TTC549 (cell line): ENCODE results near the gene IGDCC3.

Experiments used
- FAIRE-seq: peaks from 2 replicates; lab custom pipeline; 2012; peaks lifted over from hg19 to GRCh38; lab: Jason Lieb, UNC

IGDCC3 gene

DNA sequence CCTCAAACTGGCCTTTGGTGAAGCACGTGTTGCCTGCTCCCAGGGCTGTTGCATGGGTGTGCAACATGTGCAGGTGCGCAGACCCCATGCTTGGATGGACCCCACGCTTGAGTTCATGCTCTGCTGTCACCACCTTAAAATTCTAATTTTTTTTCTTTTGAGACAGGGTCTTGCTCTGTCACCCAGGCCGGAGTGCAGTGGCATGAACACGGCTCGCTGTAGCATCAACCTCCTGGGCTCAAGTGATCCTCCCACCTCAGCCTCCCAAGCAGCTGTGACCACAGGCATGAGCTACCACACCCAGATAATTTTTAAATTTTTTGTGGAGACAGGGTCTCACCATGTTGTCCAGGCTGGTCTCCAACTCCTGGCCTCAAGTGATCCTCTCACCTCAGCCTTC lies 9.1 kb upstream of the IGDCC3 start:
- FAIRE-seq, result no peak

DNA sequence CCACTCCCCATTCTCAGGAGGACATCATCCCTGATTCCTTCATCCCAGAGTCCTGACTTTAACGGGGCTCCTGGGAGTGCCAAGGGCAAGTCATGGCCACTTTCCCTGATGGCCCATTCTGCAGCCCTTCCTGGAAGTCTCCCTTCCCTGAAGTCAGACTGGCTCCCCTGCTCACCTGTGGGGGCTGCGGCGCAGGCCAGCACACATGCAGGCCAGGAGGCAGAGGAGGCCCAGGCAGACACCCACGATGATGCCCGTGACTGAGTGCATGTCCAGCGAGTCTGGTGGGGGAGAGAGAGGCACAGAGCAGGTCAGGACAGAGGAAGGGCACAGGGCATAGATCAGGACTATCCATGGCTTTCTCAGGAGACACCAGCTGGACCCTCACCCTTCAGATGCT lies 8.6 kb upstream of the IGDCC3 start:
- no peak for FAIRE-seq

DNA sequence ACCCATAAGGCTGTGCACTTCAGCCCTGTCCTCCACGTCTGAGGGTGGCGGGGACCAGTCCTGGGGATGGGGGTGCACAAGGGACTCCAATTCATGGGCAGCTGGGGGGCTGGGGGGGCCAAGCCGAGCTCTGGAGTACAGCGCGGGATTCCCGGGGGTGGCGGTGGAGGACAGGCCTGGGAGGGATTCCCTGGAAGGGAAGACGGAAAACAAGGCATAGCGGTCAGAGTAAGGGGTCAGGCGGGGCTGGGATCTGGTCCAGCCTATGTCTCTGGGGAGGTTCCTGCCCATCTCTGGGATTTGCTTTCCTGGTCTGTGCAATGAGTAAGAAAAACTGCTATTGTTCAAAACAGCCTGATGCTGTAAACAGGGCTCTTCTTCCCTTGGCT lies 8.1 kb upstream of the IGDCC3 start:
- no peak for FAIRE-seq

DNA sequence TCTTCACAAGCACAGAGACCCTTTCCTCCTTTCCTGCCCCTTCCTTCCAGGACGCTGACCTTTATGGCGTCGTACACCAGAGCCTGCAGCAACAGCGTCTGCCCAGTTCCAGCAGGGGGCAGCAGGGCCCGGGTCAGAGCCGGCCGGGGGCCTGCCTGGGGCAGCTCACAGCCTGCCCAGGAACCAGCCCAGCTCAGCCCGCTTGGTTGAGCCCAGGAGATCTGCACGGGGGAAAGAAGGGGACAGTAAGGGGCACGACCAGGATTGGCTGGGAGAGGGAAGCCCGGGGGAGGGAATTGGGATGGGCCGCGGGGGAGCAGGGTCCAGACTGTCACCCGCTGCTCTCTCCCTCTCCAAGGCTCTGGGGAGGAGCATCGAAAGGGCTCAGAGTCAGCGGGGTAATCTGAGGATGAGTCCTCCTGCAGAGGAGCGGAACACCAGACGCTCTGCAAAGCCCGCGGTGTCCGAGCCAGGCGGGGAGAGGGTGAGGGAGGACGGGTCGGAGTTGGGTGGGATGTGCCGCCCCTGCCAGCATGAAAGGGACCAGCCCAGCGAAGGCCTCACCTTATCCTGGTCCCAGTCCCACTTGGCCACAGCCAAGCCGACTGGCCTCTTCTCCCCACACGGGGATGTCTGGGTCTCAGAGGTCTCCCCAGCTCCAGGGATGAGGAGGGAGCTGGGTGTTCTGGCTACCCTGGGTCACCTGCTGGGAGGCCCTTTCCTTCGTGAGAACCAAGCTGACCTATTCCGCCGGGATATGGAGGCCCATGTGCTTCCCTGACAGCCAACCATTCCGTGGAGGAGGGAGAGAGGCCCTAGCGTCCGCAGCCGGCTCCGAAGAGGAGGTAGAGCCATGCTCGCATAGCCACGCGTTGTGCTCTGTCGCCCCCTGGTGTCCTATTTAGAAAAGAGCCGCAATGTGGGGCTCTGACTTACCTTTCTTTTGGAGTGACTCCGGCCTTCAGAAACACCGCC lies 7.4 kb upstream of the IGDCC3 start:
- FAIRE-seq, result no peak

GRCh38 chr15:65384505-65384894 lies 6.7 kb upstream of the IGDCC3 start:
- no peak for FAIRE-seq

DNA sequence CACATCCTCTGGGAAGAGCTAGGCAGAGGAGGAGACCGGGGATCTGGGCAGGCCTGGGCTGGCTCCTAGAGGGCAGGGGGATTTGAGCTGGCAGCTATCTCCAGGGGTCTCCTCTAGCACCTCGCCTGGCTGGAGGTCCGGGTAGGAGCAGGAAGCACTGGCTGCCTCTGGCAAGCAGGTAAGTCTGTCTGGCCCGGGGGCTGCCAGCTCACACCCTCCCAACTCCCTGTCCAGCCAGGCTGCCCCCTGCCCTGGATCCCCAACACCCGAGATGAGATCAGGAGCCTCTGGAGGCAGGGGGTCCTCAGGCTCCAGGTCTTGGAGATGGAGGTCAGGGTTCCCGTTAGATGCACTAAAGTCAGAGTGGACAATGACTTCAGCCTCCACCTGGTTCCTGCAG lies 6.2 kb upstream of the IGDCC3 start:
- FAIRE-seq, result no peak

DNA sequence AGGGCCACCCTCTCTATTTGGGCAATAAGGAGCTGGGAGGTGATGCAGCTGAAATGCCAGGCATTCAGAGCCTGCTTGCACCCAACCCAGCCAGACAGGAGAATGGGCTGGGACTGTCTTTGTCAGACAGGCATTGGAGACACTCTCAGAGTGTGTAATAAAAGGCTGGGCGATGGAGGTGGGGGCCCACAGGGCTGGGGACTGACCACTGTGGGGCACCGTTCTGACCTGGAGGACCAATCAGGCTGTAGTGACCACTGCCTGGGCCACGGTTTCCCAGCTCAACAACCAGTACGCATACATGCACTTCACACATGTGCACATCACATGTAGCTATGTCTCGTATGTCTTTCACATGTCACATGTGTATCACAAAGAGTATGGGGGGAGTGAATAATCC lies 5.7 kb upstream of the IGDCC3 start:
- FAIRE-seq, result no peak

- FAIRE-seq, result no peak
Measured at GRCh38 chr15:65382921-65383320, 5.1 kb upstream of the IGDCC3 start.

DNA sequence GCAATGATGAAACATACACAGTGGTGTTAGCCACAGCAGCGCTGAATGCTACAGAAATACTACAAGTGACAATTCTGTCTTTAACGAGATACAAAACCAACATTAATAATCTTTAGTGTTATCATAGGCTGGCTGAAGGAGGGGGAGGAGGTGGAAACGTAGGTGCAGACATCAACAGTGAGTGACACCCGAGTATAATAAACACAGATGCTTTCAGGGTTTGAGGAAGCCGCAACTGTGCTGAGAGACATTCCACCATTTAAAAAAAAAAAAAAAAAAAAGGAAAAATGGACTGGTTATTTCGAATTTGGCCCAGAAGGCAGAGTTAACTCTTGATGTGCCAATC lies 4.3 kb upstream of the IGDCC3 start:
- FAIRE-seq, result no peak

GRCh38 chr15:65381445-65382145 lies 3.8 kb upstream of the IGDCC3 start:
- no peak for FAIRE-seq

GRCh38 chr15:65379986-65380385 lies 2.2 kb upstream of the IGDCC3 start:
- FAIRE-seq, result no peak

GRCh38 chr15:65377105-65377975 lies 462 bp downstream of the IGDCC3 start:
- FAIRE-seq, result no peak

DNA sequence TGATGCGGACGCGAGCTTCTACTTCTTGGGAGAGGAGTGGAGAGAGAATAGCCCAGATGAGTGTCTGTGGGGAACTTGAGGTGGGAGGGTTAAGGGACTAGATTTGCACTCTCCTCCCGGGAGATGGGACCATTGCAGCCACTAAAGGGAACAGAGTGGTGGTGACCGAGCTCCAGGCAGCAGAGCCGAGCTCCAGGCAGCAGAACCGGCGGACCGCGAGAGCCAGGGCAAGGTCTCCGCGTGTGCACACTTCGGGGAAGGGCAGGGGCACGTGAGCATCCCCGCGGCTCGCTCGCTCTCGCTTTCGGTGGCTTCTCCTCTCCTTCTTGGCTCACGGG lies 1.1 kb downstream of the IGDCC3 start:
- FAIRE-seq, result no peak

- no peak for FAIRE-seq
Measured at GRCh38 chr15:65375871-65376607, 1.8 kb downstream of the IGDCC3 start.

DNA sequence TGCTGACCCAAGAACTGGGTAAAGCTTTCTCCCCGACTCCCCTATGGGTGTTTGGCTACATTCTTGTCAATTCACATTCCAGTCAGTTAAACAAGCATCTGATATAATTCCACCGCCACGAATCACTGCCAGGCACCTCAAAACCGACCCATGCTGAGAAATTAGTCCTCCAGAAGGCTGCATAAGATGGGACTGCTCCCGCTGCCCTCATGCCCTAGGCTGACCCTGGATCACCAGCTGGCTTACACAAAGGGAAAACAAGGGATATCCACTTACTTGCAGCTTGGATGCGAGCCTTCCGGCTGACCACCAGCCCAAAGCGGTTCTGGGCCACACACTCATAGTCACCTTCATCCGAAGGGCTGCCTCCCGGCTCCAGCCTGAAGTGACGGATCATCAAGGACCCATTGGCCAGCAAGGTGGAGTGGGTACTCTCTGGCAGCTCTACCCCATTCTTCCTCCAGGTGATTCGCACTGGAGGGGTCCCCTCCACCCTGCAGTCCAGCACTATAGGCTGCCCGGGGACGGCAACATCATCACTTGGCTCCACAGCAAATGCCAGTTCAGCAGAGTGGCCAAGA lies 2.9 kb downstream of the IGDCC3 start:
- FAIRE-seq, result no peak

DNA sequence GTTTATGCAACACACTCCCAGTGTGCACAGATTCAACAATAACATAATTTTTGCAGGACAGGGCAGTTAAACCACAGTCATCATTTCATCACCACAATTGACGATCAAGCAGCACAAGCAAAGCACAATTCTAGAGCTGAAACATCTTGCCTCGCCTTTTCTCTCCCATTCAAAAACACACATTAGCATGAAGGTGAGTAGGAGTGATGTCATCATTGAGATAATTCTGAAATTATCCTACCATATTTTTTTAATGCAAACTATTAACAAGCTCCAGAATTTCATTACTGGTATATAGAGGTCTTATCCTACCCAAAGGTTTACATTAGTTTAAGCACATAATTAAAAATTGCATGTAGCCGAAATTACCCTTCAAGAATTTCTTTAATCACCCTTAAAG lies 3.5 kb downstream of the IGDCC3 start:
- FAIRE-seq, result no peak

DNA sequence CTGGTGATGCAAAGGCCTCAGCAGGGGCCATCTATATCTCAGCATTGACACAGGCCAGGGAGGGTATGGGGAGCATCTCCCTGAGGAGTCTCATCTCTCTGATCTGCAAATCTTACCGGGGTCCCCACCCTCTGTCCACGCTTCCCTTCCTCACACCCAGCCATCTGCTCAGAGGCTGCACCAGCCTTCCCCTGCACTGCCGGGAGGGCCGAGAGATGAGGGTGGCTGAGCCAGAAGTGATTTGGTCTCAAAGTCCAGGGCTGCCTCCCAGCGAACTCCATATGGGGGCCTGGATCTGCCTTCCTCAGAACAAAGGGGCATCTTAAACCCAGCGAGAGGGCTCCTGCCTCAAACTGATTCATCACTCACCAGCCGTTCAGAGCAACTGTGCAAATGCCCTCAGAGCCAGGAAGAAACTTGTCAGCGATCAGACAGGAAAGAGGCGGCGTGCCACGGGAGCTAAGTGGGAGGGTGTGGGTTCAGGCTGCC lies 4.6 kb downstream of the IGDCC3 start:
- no peak for FAIRE-seq

- FAIRE-seq, result no peak
Measured at GRCh38 chr15:65372787-65373067, 5.1 kb downstream of the IGDCC3 start.

- FAIRE-seq, result no peak
Measured at GRCh38 chr15:65371976-65372786, 5.6 kb downstream of the IGDCC3 start.

DNA sequence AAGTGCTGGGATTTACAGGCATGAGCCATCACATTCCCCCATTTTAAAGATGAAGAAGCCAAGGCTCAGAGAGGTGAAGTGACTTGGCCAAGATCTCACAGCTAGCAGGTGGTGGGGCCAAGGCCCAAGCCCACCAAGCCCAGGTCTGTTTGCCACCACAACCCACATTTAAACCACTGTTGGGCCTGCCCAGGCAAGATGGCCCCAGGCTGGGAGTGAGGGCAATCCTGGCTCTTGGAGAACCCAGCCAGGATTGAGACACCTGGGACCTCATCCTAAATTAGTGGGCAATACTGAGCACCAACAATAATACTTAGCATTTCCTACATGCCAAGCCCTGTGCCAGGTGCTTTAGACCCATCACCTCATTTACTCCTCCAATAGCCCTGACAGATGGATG lies 6.9 kb downstream of the IGDCC3 start:
- no peak for FAIRE-seq

DNA sequence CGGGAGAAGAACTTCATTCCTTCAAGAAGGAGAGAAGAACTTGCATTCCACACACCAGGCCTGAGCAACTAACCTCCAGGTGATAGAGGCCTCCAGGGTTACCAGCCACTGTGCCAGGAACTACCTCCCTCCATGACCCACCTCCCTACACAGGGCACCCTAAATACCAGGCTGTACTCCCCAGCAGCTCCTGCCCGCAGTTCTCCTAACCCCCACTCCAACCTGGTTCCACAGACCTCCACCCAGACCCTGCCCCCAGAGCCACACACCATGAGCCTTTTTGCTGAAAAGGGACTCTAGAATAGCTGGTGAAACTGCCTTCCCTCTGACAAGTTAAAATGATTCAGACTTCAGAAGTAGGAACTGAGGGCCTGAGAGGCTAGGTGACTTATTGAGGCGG lies 8.2 kb downstream of the IGDCC3 start:
- FAIRE-seq, result no peak
